ENCODE data around the gene PSMC4.
A peak's percentile ranks its signal among the peaks of the same experiment; 100 is the strongest.

Gene PSMC4

DNA sequence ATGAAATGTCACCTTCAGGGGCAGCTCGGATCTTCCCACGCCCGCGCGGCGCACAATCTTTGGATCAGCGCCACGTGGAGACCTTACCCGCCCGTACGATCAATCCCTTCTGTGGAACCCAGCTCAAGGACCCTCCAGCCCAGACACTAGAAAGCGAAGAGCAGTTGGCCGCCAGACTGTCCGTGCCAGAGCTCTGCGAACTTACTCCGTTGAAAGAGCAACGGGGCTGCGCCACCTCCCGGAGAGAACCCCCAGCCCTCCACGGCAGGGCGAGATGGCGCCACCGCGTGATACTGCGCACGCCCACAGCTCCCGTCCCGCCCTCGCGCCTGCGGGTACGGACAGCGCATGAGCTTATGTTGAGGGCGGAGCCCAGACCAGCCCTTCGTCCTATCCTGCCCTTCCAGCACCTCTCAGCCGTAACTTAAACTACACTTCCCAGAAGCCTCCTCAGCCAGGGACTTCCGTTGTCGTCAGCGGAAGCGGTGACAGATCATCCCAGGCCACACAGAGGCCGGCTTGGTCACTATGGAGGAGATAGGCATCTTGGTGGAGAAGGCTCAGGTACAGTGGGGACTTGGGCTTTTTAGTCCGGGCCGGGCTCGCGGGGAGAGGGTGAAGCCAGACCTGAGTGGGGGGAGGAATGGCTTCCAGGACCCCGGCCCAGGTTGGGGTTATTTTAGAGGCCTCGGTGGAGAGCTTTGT, at the start of gene PSMC4:
Gene PSMC4, plus strand, starts transcription at position 491 of the 705 bp plus-strand sequence. Its CDS starts 38 bp downstream, at position 529.
- peak; percentile 98 for DNase-seq

DNA sequence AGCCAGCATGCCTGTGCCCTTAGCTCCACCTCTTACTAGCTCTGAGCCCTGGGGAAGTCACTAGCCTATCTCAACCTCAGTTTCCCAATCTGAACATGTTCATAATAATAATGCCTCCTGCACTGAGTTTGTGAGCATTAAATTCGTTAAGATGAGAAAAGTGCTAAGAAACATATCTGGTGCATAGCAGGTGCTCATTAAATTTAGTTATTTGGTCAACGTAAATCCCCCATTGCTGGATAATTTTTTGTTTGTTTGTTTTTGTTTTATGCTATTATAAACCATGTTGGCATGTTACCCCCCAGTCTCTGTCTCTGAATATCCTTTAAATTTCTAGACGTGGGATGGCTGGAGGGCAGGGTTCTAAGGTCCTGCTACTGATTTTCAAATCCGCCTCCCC, 47.1 kb upstream of the PSMC4 start:
- no peak for DNase-seq

DNA sequence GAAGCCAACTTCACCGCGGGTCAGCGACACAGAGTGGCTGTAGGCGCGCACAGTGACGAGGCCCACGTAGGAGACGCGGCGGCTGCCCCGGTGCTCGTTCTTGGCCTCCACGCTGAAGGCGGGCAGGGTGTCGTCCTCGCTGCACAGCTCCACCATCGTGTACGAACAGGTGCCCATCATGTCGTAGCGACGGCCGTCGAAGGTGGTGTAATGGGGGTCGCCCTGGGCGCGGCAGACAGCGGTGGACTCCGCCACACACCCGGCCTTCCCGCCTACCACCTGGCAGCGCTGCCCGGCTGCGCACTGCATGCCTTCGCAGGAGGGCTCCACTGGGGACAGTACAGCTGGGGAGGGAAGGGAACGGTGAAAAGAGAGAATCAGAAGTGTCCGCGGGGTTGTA, 46.6 kb upstream of the PSMC4 start:
- DNase-seq = no peak

DNA sequence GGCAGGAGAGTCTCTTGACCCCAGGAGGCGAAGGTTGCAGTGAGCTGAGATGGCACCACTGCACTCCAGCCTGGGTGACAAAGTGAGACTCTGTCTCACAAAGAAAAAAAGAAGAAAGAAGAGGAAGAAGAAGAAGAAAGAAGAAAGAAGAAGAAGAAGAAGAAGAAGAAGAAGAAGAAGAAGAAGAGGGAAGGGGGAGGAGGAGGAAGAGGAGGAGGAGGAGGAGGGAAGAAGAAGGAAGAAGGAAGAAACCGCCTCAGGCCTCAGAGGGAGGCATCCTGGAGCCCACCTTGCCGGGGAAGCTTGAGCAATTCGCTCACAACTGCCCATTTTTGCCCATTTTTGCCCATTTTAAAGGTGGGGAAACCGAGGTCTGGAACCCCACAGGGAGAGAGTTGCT, 46.0 kb upstream of the PSMC4 start:
- no peak for DNase-seq

DNA sequence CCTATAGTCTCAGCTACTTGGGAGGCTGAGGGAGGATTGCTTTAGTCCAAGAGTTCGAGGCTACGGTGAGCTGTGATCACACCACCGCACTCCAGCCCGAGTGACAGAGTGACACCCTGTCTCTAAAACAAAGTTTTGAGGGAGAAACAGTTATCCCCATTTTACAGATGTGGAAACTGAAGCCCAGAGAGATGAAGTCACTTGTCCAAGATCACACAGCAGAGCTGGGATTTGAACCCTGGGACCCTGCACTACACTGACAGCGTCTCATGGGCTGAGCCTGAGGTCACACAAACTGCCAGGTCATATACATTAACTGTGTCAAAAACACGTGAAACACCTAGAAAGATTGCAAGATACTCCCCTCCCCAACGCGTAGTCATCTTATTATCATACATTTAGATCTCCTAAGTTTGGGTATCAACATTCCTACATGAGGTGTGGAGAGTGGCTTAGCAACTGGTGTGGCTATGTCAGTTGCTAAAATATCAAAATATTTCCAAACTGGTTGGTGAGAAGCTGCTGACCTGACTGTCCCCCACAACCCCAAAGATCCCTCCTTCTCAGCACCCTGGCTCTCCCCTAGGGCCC, 44.7 kb upstream of the PSMC4 start:
- DNase-seq = no peak

DNA sequence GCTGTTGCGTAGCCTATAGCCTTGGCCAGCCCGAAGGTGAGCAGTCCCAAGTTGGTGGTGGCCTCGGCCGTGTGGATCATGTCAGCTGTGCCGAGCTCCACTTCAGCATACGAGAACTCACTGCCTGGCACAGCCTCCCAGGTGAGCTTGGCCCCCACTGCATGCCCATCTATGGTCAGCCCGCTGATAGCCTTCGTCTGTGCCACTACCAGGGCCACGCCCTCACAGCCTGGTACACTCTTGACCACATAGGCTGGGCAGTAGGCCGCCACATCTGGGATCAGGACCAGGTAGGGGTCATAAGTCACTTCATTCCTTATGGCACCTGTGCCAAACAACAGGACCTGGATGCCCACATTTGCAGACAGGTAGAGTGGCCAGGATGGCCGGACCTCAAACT, 43.9 kb upstream of the PSMC4 start:
- no peak for DNase-seq

DNA sequence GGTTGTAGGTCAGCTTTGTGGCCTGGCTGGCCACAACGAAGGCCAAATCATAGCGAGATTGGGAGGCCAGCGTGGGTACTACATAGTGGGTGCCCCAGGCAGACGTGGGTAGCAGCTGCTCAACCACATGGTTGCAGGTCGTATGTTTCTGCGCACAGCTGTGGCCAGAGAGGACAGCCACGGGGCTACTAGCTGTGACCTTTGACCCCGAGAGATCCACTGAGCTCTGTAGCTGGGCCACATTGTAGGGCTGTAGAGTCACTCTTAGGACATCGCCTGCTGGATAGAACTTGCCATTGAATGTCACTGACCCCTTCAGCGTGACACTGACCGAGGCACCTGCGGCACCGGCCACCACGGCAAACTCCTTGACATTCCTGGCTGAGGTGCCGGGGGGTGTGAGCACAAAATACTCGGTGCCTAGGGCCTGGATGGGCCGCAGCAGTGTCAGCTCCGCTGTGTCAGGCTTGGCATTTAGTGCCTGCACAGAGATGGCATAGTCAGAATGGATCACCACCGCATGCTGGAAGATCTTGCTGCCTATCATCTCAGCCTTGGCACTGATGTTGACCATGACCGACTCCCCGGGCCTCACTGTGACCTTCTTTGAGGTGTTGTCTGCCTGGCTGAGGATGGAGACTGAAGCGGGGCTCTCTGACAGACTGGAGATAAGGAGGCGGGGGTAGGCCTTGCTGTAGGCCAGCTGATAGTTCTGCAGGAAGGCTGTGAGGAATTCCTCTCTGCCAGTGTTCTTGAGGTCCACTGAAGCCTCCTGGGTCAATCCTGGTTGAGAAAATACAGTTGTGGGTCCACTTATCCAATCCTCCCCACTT, 43.2 kb upstream of the PSMC4 start:
- DNase-seq = no peak

DNA sequence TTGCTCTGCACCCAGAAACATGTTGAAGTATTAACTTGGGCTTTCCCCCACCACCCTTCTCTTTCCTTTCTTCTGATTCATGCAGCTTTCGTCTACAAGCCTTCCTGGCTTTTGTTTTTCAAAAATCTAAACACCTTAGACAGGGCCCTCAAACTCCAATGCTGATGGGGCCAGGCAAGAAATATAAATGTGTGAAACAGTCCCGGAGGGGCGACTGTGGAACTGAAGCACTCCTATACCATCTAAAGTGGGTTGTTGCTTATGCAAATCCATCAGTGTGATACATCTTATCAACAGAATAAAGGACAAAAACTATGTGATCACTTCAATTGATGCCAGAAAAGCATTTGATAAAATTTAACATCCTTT, 42.6 kb upstream of the PSMC4 start:
- no peak for DNase-seq

DNA sequence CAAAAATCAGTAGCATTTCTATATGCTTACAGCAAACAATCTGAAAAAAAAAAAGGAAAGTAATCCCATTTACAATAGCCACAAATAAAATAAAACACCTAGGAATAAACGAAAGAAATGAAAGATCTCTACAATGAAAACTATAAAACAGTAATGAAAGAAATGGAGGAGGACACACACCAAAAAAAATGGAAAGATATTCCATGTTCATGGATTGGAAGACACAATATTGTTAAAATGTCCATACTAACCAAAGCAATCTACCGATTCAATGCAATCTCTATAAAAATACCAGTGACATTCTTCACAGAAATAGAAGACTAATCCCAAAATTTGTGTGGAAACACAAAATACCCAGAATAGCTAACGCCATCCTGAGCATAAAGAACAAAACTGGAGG, 41.2 kb upstream of the PSMC4 start:
- DNase-seq = no peak

DNA sequence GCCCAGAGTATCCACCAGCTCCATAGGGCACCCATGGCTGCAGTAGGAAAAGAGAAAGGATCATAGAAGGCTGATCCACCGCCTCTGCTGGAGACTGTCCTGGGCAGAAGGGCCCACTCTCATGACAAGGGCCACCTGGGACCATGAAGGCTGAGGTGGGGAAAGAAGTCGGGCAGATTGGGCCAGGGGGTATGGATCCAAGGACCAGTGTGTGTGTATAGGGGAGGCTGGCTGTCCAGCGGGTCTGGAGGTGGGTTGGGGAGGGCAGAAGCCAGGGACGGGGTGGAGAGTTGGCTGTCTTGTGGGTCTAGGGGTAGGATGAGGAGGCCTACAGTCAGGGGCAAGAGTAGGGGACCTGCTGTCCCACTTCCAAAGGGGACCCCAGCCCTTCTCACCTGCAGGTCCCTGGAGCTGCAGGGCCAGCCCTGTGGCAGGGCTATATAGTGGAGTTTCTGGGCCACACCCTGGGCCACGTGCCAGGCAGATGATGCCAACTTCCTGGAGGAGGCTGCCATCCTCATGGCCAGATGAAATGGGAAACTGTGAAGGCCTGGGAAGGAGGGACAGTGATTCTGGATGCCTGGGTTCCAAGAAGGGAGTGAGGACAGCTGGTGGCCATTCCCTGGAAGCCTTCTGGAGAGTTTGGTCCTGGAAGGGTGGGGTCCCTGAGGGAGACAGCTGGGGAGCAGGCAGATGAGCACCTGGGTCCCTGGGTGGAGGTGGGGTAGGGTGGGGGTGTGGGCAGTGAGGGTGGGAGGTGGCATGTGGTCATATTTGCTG, 36.2 kb upstream of the PSMC4 start, which contains the start of gene FCGBP:
Gene FCGBP, minus strand, starts transcription at position 51 of the 780 bp plus-strand sequence.
- no peak for DNase-seq

DNA sequence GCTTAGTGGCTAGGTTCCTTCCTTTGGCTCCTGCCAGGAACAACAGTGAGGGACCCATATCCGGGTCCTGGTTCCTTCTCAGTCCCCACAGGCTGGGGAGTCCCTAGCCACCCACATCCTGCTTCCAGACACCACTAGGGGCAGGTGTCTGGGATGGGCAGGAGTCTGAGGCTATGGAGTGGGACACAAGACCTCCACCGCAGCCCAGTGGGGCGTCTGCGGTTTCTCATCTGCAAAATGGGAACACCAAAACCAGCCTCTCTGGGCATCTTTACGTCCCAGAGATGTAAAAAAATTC, 35.7 kb upstream of the PSMC4 start:
- DNase-seq = no peak

DNA sequence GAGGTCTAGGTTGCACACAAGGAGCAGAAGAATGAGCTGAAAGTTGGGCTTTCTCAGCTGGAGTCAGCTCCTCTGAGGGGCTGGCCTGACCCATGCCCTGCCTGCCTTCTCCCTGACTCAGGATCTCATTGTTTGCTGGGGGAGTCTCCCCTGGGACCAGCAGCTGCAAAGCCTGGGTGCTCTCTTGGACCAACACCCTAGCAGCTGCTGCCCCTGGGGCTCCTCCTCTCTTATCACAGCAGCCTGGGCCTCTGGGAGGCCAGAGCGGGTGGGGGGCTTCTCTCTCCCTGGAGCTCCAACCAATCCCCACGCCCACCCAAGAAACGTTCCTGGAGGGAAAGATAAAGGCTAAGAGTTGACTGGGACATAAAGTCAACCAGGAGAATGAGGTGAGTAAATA, 34.9 kb upstream of the PSMC4 start:
- DNase-seq = no peak

DNA sequence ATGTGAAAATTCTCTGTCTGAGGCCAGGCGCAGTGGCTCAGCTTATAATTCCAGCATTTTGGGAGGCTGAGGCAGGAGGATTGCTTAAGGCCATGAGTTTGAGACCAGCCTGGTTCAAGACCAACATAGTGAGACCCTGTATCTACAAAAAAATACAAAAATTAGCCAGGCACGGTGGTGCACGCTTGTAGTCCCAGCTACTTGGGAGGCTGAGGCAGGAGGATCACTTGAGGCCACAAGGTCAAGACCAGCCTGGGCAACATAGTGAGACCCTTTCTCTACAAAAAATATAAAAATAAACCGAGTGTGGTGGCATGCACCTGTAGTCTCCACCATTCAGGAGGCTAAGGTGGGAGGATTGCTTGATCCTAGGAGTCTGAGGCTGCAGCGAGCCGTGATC, 34.3 kb upstream of the PSMC4 start:
- no peak for DNase-seq

DNA sequence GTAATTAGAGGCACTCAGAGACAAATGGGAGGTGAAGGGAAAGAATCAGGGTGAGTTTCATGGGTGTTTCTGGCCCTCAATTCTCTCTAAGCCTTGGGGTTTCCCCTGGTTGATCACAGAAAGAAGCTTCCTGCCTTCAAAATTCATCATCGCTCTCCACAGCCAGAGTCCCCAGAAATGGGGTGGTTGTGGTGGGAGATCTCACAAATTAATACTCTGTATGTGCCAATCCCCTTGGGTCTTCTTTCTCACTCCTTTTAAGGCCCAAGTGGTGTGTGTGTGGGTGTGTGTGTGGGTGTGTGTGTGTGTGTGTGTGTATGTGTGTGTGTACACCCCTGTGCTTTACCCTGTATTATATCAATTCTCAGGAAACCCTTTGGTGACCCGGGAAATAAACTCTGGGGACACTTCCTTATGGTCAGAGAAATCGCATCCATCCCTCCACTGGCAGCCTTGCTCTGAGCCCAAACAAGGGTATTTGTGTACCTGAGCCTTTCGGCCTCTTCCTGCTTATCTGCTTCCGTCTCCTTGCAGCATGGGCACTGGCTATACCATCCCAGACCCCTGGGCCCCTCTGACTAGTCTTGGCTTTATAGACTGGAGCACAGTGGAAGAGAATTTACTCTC, 33.8 kb upstream of the PSMC4 start:
- DNase-seq = no peak

DNA sequence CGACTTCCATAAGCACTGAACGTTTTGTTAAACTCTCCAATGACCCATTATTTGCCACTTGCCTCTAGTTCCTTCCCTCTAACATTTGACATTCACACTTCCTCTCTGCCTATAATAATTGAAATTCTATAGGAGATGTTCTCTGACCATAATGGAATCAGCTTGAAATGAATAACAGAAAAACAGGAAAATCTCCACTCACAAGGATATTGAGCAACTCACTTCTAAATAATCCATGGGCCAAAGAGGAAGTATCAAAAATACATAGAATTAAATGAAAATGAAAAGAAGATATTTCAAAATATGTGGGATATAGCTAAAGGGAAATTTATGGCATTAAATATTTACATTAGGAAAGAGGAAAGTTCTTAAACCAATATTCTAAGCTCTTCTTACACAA, 33.2 kb upstream of the PSMC4 start:
- DNase-seq = no peak

DNA sequence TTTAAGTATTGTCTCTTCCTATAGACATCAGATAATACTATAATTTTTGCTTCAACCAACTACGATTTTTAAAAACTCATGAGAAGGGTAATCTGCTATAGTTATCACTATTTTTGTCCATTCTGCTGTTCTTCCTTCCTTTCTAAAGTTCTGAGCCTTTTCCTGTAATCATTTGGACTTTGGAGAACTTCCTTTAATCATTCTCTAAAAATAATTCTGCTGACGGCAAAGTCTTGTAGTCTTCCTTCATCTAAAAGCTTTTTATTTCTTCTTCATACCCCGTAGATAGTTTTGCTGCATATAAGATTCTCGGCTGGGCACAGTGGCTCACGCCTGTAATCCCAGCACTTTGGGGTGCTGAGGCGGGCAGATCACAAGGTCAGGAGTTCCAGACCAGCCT, 31.4 kb upstream of the PSMC4 start:
- DNase-seq = no peak

DNA sequence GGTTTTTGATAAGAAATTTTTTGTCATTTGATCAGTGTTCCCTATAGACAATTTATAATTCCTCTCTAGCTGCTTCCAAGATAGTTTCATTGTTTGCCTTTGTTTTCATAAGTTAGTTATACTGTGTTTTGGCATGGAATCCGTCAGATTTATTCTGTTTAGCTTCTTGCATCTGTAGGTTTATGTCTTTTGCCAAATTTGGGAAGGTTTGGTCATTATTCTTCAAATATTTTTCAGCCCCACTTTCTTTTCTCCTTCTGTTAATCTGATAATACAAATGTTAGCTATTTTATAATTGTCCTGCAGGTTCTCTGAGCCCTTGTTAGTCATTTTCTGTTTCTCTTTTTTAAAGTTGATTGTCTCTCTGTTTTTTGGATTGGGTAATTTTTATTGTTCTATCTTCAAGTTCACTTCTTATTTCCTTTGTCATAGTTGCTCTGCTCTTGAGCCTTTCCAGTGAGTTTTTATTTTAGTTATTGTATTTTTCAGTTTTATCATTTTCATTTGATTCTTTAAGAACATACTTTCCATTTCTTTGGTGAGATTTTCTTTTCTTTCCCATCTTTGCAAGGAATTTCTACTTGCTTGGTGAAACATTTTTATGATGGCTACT, 30.6 kb upstream of the PSMC4 start:
- no peak for DNase-seq

DNA sequence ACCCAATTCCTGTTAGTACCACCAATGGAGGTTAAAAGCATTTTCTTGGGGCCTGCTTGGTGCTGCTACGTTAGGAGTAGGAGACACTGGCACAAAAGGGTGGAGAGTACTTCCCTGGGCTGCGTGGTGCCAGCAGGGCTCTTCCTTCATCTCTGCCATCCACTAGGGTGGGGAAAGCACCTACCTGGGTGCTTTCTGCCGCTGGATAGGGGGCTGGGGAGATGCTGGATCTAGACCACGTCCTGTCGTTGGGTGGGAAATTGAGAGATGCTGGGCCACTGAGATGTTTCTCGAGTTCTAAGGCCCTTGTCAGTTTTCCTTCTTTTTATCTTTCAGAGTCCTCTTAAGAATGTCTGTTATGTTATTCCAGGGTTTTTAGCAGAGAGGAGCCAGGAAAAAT, 29.8 kb upstream of the PSMC4 start:
- DNase-seq = no peak

DNA sequence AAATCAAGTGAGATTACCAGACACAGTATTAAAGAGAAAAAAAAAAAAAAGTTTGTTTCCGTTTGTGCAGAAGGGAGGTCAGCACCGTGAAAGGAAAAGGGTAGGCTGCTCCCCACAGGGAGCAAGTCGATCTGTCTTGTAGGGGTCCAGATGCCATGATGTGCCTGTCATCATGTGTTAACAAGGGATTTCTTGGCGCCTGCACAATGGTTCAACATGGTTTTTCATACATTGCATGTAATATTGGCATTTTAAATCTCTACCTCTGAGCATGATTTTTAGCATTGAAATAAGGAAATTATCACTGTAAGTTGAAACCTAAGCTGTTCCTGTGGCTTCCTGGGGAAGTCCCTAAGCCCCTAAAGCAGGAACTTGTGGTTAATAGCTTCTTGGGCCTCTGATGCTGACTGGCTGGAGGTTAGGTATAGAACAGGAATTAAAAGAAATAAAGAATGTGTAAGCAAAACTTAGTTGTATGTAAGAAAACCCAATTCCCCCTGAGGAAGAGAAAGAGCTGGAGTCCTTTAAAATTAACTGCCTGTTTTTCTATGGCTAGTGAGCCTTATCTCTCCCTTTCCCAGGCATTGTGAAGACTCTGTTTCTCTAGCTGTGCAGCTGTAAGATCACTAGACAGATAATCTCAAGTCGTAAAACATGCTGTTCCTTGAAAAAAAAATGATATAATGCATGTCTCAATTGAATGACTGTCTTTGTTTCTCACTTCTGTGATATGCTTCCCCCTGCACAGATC, 29.2 kb upstream of the PSMC4 start:
- DNase-seq = no peak

DNA sequence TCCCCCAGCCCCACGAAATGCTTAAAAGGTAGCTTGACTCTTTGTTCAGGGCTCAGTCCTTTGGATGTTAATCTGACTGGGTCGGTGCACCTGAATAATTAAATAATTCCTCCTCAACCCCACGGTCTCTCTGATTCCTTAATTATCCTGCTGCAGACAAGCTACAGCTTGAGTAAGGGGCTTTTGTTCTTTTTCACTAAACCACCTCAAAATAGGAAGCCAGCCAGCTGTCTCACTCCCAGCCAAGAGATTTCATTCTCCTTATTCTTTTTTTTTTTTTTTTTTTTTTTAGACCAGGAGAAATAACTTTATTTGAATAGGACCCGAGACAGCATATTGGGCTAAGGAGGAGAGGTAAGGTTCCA, 28.6 kb upstream of the PSMC4 start:
- DNase-seq = no peak

DNA sequence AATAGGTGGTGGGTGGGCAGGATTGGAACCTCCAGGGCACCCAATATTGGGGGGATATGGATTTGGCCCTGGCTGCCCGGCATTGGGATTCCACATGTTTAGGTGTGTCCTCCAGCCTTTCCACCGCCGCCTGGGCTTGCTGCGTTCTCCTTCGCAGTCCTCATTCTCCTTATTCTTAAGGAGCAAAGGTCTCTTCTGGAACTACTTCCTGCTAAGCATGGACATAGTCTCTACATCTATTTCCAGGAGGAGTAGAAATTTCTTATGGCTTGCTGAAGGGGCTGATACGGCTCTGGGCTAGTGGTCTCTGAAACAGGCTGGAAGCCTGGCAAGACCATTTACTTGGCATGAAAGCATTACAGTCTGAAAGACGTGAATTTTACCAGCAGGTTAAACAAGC, 27.4 kb upstream of the PSMC4 start:
- no peak for DNase-seq

DNA sequence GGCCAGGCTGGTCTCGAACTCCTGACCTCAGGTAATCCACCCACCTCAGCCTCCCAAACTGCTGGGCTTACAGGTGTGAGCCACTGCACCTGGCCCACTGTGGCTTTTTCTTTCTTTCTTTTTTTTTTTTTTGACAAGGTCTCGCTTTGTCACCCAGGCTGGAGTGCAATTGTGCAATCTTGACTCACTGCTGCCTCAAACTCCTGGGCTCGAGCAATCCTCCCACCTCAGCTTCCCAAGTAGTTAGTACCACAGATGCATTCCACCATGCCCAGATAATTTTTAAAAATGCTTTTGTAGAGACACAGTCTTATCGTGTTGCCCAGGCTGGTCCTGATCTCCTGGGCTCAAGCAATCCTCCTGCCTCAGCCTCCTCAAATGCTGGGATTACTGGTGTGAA, 24.4 kb upstream of the PSMC4 start:
- no peak for DNase-seq

Measured in NCI-H1694 treated with DMSO at 0.1 percent for 48 hours (cell line).